Measurements from ENCODE around the gene ATXN1. TPM values are rescaled to one million over a fixed set of nuclear protein-coding genes. Genes with fewer than 3 reads are reported as not detected.
"Not testable (repeated sequence)": the region's sequence is repeated elsewhere in the genome, so short reads cannot be mapped to it uniquely, and the experiment has no call there.

Gene ATXN1
- total RNA-seq, 2 experiments from 2014 or later = 83.1 to 89.4 TPM

GRCh38 chr6:16615215-16615614, 146.0 kb downstream of the ATXN1 start:
- H3K4me3 Mint-ChIP-seq, H3K27me3 Mint-ChIP-seq, H3K27ac Mint-ChIP-seq, CTCF ChIA-PET, DNase-seq, H3K9me3 Mint-ChIP-seq, POLR2A ChIA-PET: not testable (repeated sequence)
- H3K36me3 Mint-ChIP-seq (ENCODE audit: low read depth) = peaks cover 19% of the 10 kb centered on the region
- peaks cover 20% of the 10 kb centered on the region for H3K4me1 Mint-ChIP-seq

- H3K9me3 Mint-ChIP-seq, H3K27me3 Mint-ChIP-seq, H3K4me3 Mint-ChIP-seq, CTCF ChIA-PET, POLR2A ChIA-PET, H3K27ac Mint-ChIP-seq, DNase-seq, H3K4me1 Mint-ChIP-seq: not testable (repeated sequence)
- peaks cover 27% of the 10 kb centered on the region for H3K36me3 Mint-ChIP-seq (ENCODE audit: low read depth)
Observed at GRCh38 chr6:16614143-16614542, 147.1 kb downstream of the ATXN1 start.

- H3K9me3 Mint-ChIP-seq, H3K27me3 Mint-ChIP-seq, POLR2A ChIA-PET, H3K4me3 Mint-ChIP-seq, H3K27ac Mint-ChIP-seq, DNase-seq, H3K4me1 Mint-ChIP-seq: not testable (repeated sequence)
- peaks cover 33% of the 10 kb centered on the region for H3K36me3 Mint-ChIP-seq (ENCODE audit: low read depth)
- CTCF ChIA-PET = interaction anchor here (0.6 to 0.8 kb wide), 2 partner anchors 21 to 698 kb away, joined by 3 read pairs; no protein-coding TSS in a partner anchor
Observed at GRCh38 chr6:16613504-16613903, 147.8 kb downstream of the ATXN1 start.

- no peak for DNase-seq
- H3K27me3 Mint-ChIP-seq = no peaks in the 10 kb centered on the region
- ChIA-PET CTCF (no interaction called here), POLR2A (no interaction called here)
- H3K4me1 Mint-ChIP-seq = peaks cover 8% of the 10 kb centered on the region
- H3K27ac Mint-ChIP-seq = no peak overlapping the region
- H3K36me3 Mint-ChIP-seq (ENCODE audit: low read depth) = peaks cover 38% of the 10 kb centered on the region
- no peaks in the 10 kb centered on the region for H3K9me3 Mint-ChIP-seq
- H3K4me3 Mint-ChIP-seq = no peak overlapping the region
Observed at GRCh38 chr6:16608444-16608843, 152.8 kb downstream of the ATXN1 start.

GRCh38 chr6:16602035-16602434, 159.2 kb downstream of the ATXN1 start:
- ChIA-PET POLR2A (interaction anchor here (0.8 to 2.8 kb wide), 6 partner anchors 18 to 160 kb away, joined by 3 to 12 read pairs (median 4); no protein-coding TSS in a partner anchor), CTCF (interaction anchor here (0.6 to 1.8 kb wide), 4 partner anchors 41 to 161 kb away, joined by 3 to 5 read pairs (median 3); no protein-coding TSS in a partner anchor)
- Mint-ChIP-seq H3K27me3 (no peaks in the 10 kb centered on the region), H3K27ac (peak overlapping the region; percentile 12), H3K4me1 (peaks cover 45% of the 10 kb centered on the region), H3K9me3 (no peaks in the 10 kb centered on the region), H3K36me3 (ENCODE audit: low read depth) (peaks cover 31% of the 10 kb centered on the region), H3K4me3 (no peak overlapping the region)
- peak; percentile 38 for DNase-seq

GRCh38 chr6:16600701-16601100, 160.6 kb downstream of the ATXN1 start:
- H3K9me3 Mint-ChIP-seq = no peaks in the 10 kb centered on the region
- DNase-seq = no peak
- H3K27me3 Mint-ChIP-seq = no peaks in the 10 kb centered on the region
- CTCF ChIA-PET = interaction anchor here (0.6 to 1.5 kb wide), 5 partner anchors 9 to 163 kb away, joined by 3 to 7 read pairs (median 4); no protein-coding TSS in a partner anchor
- peaks cover 35% of the 10 kb centered on the region for H3K36me3 Mint-ChIP-seq (ENCODE audit: low read depth)
- POLR2A ChIA-PET = interaction anchor here (1.1 to 2.8 kb wide), 2 partner anchors 10 to 51 kb away, joined by 3 to 12 read pairs; no protein-coding TSS in a partner anchor
- no peak overlapping the region for H3K4me3 Mint-ChIP-seq
- H3K4me1 Mint-ChIP-seq = peaks cover 45% of the 10 kb centered on the region
- no peak overlapping the region for H3K27ac Mint-ChIP-seq

- CTCF ChIA-PET = interaction anchor here (0.6 to 1.5 kb wide), 5 partner anchors 8 to 236 kb away, joined by 3 to 7 read pairs (median 3); no protein-coding TSS in a partner anchor
- peaks cover 35% of the 10 kb centered on the region for H3K36me3 Mint-ChIP-seq (ENCODE audit: low read depth)
- H3K27me3 Mint-ChIP-seq = no peaks in the 10 kb centered on the region
- DNase-seq = no peak
- no peak overlapping the region for H3K27ac Mint-ChIP-seq
- H3K9me3 Mint-ChIP-seq = no peaks in the 10 kb centered on the region
- POLR2A ChIA-PET = interaction anchor here (1.1 to 2.8 kb wide), 2 partner anchors 10 to 52 kb away, joined by 3 to 12 read pairs; no protein-coding TSS in a partner anchor
- H3K4me3 Mint-ChIP-seq = no peak overlapping the region
- peaks cover 45% of the 10 kb centered on the region for H3K4me1 Mint-ChIP-seq
Observed at GRCh38 chr6:16600026-16600425, 161.2 kb downstream of the ATXN1 start.

- H3K4me1 Mint-ChIP-seq = peaks cover 40% of the 10 kb centered on the region
- no peak for DNase-seq
- H3K27me3 Mint-ChIP-seq = no peaks in the 10 kb centered on the region
- ChIA-PET POLR2A (no interaction called here), CTCF (interaction anchor here (0.6 kb wide), 1 partner anchor 188 kb away, joined by 3 read pairs; no protein-coding TSS in a partner anchor)
- H3K36me3 Mint-ChIP-seq (ENCODE audit: low read depth) = peaks cover 38% of the 10 kb centered on the region
- H3K27ac Mint-ChIP-seq = no peak overlapping the region
- no peaks in the 10 kb centered on the region for H3K9me3 Mint-ChIP-seq
- no peak overlapping the region for H3K4me3 Mint-ChIP-seq
Observed at GRCh38 chr6:16596616-16597331, 164.5 kb downstream of the ATXN1 start.

GRCh38 chr6:16595514-16596120, 165.6 kb downstream of the ATXN1 start:
- ChIA-PET POLR2A (no interaction called here), CTCF (no interaction called here)
- DNase-seq = no peak
- peaks cover 32% of the 10 kb centered on the region for H3K36me3 Mint-ChIP-seq (ENCODE audit: low read depth)
- H3K4me3 Mint-ChIP-seq = no peak overlapping the region
- peaks cover 34% of the 10 kb centered on the region for H3K4me1 Mint-ChIP-seq
- no peaks in the 10 kb centered on the region for H3K9me3 Mint-ChIP-seq
- H3K27ac Mint-ChIP-seq = no peak overlapping the region
- no peaks in the 10 kb centered on the region for H3K27me3 Mint-ChIP-seq

- no peak overlapping the region for H3K4me3 Mint-ChIP-seq
- H3K27me3 Mint-ChIP-seq = no peaks in the 10 kb centered on the region
- peaks cover 27% of the 10 kb centered on the region for H3K4me1 Mint-ChIP-seq
- H3K36me3 Mint-ChIP-seq (ENCODE audit: low read depth) = peaks cover 32% of the 10 kb centered on the region
- no peak for DNase-seq
- no peak overlapping the region for H3K27ac Mint-ChIP-seq
- ChIA-PET CTCF (no interaction called here), POLR2A (no interaction called here)
- H3K9me3 Mint-ChIP-seq = no peaks in the 10 kb centered on the region
Observed at GRCh38 chr6:16594849-16595248, 166.4 kb downstream of the ATXN1 start.

GRCh38 chr6:16592223-16592911, 168.9 kb downstream of the ATXN1 start:
- no peaks in the 10 kb centered on the region for H3K27me3 Mint-ChIP-seq
- H3K27ac Mint-ChIP-seq = no peak overlapping the region
- peaks cover 36% of the 10 kb centered on the region for H3K36me3 Mint-ChIP-seq (ENCODE audit: low read depth)
- no peak overlapping the region for H3K4me3 Mint-ChIP-seq
- peaks cover 24% of the 10 kb centered on the region for H3K4me1 Mint-ChIP-seq
- CTCF ChIA-PET = interaction anchor here (1.6 kb wide), 1 partner anchor 7 kb away, joined by 6 read pairs; no protein-coding TSS in a partner anchor
- DNase-seq = no peak
- no peaks in the 10 kb centered on the region for H3K9me3 Mint-ChIP-seq
- POLR2A ChIA-PET = interaction anchor here (1.1 to 1.2 kb wide), 2 partner anchors 9 to 63 kb away, joined by 3 read pairs; no protein-coding TSS in a partner anchor

GRCh38 chr6:16591396-16592222, 169.7 kb downstream of the ATXN1 start:
- no peaks in the 10 kb centered on the region for H3K9me3 Mint-ChIP-seq
- no peaks in the 10 kb centered on the region for H3K27me3 Mint-ChIP-seq
- peaks cover 32% of the 10 kb centered on the region for H3K36me3 Mint-ChIP-seq (ENCODE audit: low read depth)
- CTCF ChIA-PET = interaction anchor here (1.6 kb wide), 1 partner anchor 8 kb away, joined by 6 read pairs; no protein-coding TSS in a partner anchor
- H3K27ac Mint-ChIP-seq = no peak overlapping the region
- no peak overlapping the region for H3K4me3 Mint-ChIP-seq
- peaks cover 24% of the 10 kb centered on the region for H3K4me1 Mint-ChIP-seq
- POLR2A ChIA-PET = interaction anchor here (1.1 to 1.2 kb wide), 2 partner anchors 8 to 64 kb away, joined by 3 read pairs; no protein-coding TSS in a partner anchor
- no peak for DNase-seq
